IPS DF 4.7 (cell line): Measurements from ENCODE around the gene CEP57.
"Not testable (repeated sequence)": the region's sequence is repeated elsewhere in the genome, so short reads cannot be mapped to it uniquely, and the experiment has no call there.

Source experiments
- DNase-seq: peaks from one replicate; pipeline ENCODE4 v3.0.0-alpha.2; 2013; ENCODE audit warnings: low spot score; ENCODE audit errors: extremely low read depth

CEP57 gene

GRCh38 chr11:95796501-95796900, 6.2 kb downstream of the CEP57 start:
- DNase-seq, result no peak

DNA sequence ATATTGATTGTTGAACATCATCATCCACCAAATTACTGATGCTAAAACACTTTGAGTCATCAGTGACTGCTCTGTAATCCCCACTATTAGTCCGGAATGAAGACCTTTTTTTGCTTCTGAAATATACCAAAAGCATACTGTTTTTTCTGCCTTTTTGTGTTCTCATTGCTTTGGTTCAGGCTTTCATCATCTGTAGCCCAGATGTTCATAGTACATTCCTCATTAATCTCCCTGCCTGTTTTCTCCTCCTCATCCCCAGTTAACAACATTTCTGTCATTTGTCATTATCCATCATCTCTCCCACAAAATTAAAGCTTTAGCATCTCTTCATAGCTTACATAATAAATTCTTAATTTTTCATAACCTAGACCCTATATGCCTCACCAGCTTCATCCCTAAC, 9.2 kb downstream of the CEP57 start:
- DNase-seq, result no peak

DNA sequence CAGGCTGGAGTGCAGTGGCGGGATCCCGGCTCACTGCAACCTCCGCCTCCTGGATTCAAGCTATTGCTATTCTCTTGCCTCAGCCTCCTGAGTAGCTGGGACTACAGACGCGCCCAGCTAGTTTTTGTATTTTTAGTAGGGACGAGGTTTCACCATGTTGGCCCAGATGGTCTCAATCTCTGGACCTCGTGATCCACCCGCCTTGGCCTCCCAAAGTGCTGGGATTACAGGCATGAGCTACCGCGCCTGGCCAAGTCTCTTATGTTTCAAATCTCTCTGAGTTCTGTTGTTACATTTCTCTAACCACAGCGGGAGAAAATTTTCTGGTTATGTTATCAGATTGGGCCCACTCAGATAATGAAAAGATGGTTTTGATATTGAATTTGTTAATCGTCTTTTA, 10.1 kb downstream of the CEP57 start:
- DNase-seq, result no peak

DNA sequence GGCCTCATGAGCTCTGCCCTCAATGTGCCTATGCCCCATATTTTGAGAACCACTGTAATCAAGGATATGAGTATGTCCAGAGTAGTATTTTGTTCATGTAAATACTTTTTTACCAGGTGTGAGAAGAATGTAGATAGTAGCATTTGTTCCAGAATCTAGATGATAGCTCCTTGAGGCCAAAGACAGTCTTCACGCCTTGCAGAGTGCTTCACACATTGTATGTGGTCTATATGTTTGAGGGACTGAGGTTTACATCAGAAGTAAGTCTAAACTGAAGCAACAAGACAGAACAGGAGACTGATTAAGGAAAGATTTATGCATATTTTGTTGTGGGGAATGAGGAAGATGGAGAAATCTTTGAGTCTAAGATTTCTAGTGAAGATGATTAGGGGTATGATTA, 12.5 kb downstream of the CEP57 start:
- no peak for DNase-seq

DNA sequence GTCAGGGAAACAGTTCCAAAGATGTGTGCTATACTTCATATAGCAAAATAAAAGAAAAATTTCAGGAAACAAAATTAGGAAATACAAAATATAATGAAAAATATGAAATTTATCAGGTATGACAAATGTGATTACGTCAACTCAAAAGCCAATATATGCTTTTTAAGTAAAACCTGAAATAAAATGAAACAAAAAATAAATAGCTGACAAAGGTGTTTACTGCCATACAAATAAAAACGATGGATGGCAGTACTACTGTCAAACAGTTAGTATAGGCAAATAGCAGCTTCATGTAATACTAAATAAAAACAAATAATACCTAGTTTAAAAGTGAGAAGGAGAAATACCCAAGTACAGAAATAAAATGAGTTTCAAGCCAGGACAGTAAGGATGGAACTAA, 13.7 kb downstream of the CEP57 start:
- DNase-seq, result no peak

- DNase-seq, result no peak
Observed at GRCh38 chr11:95805869-95806268, 15.6 kb downstream of the CEP57 start.

DNA sequence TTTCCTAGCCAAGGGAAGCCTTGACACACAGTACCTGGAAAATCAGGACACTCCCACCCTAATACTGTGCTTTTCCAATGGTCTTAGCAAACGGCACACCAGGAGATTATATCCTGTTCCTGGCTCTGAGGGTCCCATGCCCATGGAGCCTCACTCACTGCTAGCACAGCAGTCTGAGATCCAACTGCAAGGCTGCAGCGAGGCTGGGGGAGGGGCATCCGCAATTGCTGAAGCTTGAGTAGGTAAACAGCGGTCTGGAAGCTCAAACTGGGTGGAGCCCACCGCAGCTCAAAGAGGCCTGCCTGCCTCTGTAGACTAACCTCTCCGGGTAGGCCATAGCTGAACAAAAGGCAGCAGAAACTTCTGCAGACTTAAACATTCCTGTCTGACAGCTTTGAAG, 16.2 kb downstream of the CEP57 start:
- DNase-seq, result not testable (repeated sequence)

GRCh38 chr11:95811052-95811451, 20.8 kb downstream of the CEP57 start:
- not testable (repeated sequence) for DNase-seq

GRCh38 chr11:95816037-95816436, 25.7 kb downstream of the CEP57 start:
- no peak for DNase-seq

DNA sequence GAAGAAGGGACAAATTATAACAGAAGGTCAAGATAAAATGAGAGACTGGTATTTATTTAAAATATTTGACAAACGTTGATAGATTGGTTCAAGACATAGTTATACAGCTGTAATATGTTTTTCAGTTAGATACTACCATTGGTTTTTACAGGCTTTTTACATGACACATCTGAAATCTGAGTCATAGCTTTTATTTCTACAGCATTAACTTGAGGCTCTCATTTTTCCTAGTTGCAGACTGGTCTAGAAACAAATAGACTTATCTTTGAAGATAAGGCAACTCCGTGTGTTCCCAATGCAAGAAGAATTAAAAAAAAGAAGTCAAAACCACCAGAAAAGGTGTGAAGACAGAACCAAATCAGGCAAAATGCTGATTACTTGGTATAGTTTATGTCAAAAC, 31.3 kb downstream of the CEP57 start:
- no peak for DNase-seq

DNA sequence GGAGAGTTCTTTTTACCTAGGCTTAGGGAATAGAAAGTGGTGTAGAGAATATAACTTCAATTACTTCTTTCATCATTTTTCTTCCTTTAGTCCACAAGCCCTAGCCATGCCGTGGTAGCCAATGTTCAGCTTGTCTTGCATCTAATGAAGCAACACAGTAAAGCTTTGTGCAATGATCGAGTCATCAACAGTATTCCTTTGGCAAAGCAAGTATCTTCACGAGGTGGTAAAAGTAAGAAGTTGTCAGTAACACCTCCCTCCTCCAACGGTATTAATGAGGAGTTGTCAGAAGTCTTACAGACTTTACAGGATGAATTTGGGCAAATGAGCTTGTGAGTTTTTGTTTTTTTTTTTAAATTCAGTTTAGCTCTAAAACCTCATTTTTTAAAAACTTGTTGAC, 37.4 kb downstream of the CEP57 start:
- no peak for DNase-seq

DNA sequence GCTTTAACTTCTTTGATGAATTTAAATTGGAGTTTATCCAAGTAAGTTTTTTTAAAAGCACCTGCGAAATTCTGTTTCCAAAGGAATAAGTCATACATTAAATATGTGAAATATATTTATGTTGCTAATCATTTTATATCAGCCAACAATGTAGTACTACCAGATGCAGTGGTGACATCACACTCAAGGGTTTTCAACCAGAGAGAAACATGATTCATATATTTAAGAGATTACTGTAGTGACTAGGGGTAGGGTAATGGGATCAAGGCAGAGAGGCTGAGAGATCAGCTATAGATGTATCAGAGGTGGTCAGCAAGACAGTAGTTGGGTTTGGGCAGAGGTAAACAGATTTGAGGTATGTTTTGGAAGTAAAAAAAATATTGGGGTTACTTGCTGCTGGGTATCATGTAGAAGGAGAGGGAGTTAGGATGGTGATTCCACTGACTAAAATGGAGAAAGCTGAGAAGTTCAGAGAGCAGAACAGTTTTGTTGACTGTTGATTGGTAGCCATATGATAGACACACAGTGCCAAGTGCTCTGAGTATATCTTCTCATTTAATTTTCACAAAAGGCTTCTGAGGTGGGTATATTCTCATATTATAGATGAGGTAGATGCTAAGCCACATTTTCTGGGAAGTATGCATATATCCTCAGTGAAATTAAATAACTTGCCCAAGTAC, 39.4 kb downstream of the CEP57 start:
- no peak for DNase-seq

DNA sequence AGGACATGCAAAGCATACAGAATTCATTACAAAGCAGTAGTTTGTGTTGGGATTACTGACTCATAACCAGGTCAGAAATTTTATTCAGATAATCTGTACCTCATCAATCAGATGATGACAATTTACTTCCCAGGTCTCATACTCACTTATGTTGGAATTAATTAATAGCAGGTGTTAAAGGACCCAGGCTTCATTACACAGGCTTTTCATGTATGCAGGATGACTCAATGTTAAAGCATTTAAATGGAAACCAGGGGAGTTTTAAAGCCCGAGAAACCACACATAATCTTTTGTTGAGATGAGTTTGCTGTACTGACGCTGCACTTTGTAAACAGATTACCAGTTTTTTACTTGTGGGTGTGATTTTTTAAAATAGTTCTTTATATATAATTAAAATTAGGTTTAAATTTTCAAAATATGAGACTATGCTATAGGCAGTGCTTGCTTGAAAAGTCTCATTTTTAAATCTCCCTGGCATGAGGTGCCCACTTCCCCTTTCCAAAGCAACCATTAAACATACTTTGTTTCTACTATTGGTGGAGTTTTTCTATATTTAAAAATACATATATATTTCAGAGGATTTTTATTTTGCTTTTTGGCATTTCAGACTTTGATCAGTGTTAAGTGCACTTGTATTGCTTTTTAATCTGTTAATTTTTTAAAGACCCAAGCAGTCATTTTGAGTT, 41.0 kb downstream of the CEP57 start:
- no peak for DNase-seq

- no peak for DNase-seq
Observed at GRCh38 chr11:95832763-95833162, 42.5 kb downstream of the CEP57 start.

DNA sequence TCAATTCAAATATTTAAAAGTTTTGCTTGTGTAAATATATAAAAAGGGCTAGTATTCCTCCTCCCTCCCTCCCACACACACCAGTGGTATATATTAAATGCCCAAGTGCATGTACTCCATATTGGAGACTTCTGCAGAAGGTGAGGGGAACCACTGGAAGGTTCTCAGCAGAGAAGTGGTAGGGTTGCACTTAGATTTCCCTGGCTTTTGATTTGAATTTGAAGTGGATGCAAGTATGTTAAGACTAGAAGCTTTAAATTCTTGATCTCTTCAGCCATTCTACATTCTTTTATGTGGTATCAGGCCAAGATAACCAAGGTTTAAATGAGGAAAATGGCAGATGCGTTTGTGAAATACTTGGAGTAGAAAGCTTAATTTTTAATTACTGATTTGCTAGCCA, 43.1 kb downstream of the CEP57 start:
- no peak for DNase-seq

DNA sequence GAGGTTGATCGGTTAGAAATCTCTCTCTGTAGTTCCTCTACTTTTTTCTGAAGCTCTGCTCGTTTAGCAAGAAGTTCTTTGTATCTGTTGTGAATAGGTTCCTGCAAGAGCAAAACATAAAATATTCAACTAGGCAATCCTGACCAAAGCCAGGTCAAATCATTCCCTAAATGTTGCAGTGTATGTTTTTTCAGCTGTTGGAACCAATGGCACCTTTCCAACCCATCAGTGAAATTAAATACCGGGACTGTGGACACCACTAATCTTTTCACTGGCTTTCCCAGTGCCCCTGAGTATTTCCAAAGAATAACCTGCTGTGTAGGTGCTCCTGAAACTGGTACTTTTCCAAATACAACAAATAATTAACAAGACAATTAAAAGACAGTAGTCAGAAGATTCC, 45.1 kb downstream of the CEP57 start:
- DNase-seq, result no peak

DNA sequence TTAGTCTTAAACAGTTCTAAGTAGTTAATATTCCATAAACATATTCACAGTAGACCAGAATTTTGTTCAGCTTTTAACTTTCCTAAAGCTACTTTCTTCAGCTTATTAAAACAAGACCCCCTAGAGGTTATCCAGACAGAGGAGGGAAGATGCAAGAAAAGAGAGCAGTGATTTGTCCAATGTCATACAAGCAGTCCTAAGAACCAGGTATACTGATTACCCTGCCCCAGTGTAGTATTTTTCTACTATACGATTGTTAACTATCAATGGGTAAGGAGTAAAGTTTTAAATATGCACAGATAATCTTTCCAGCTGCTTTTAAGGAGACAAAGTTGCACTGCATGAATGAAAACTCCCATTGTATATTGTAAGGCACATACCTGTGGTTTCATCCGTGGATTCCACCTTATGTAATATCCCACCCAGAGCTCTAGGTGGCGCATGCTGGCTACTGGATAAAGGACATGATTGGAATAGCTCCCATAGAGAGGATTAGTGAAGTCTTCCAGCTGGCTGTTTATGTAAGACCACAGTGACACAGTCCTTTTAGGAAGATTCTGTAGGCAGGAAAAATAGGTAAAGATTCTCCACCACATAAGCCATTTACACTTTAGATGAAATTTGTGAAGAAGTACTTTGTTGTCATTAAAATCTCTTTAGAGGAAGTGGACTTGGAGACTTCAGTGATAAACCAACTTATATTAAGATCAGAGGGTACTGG, 45.6 kb downstream of the CEP57 start:
- peak; percentile 33 for DNase-seq

DNA sequence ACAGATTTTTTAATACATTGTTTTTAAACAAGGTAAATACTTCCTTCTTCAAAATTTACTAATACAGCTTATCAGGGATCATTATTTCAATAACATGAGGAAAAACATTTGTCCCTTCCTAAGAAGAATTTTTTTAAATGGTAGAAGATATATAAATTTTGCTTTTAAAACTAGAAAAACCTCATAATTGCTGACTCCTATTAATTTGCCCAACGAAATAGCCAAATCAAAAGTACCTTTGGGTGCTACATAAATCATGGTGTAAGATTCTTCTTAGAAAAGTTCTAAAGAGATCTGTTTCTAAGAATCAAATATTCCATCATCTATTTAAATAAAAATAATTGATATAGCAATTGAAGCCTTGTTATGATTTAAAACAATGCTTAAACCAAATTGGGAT, 54.9 kb downstream of the CEP57 start:
- DNase-seq, result no peak

- peak; percentile 5 for DNase-seq
Observed at GRCh38 chr11:95849087-95849825, 59.0 kb downstream of the CEP57 start.

DNA sequence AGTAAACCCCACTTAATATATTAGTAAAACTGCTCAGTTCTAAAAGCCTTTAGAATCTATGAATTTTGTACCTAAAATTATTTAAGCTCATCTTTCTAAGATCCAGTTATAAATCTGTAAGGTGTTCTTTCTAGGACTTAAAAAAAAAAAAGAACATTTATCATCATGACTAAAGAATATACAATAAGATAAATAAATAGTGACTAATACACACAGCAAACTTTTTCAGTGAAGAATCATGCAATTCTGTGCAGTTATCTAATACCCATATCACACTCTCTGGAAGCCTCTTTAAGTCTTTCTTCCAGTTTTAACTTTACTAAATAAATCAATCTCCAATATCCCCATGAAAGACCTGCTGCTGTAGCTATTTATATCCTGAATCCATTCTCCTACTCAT, 59.8 kb downstream of the CEP57 start:
- DNase-seq, result no peak

- no peak for DNase-seq
Observed at GRCh38 chr11:95853138-95853537, 62.8 kb downstream of the CEP57 start.

DNA sequence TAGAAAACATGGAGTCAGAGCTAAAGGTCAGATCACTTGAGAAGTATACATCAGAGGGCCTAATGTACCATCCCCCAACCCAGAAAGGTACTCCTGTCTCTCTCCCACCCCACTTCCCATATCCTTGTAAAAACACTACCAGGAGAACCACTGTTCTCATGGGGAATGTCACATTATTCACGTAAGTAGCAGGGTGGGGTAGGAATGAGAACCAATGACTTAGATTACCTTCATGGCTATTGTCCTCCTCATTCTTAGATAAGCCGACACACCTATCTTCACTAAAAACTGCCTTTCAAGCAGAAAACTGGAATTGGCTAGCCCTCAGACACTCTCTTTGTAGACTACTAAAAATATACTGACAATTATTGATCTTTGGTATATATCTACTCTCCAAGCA, 63.6 kb downstream of the CEP57 start:
- no peak for DNase-seq
